HEK293T (cell line): ENCODE data around the gene ZNF532.

Experiments
- ARNT ChIP-seq: fragments of 450-650 bp; IDR thresholded peaks from 2 replicates; pipeline ENCODE4 v1.6.1; 2017; ENCODE audit warnings: mild to moderate bottlenecking
- CTBP1 ChIP-seq: fragments of 450-650 bp; IDR thresholded peaks from 2 replicates; pipeline ENCODE4 v1.6.1; 2016; ENCODE audit warnings: borderline replicate concordance
- FOXA1 ChIP-seq: fragments of 450-650 bp; IDR thresholded peaks from 2 replicates; pipeline ENCODE4 v1.6.1; 2016; ENCODE audit warnings: mild to moderate bottlenecking
- FOXM1 ChIP-seq: fragments of 450-650 bp; IDR thresholded peaks from 2 replicates; pipeline ENCODE4 v1.6.1; 2017; ENCODE audit warnings: mild to moderate bottlenecking, borderline replicate concordance
- NFRKB ChIP-seq: fragments of 450-650 bp; IDR thresholded peaks from 2 replicates; pipeline ENCODE4 v1.6.1; 2016; ENCODE audit warnings: mild to moderate bottlenecking, moderate library complexity
- SP1 ChIP-seq: fragments of 450-650 bp; IDR thresholded peaks from 2 replicates; pipeline ENCODE4 v1.6.1; 2017

DNA sequence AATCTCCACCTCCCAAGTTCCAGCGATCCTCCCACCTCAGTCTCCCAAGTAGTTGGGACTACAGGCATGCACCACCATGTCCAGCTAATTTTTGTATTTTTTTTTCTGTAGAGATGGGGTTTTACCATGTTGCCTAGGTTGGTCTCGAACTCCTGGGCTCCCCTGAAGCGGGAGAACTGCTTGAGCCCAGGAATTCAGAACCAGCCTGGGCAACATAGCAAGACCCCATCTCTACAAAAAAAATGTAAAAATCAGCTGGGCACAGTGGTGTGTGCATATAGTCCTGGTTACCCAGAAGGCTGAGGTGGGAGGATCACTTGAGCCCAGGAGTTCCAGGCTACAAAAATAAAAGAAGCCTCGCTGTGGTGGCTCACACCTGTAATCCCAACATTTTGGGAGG is 12.0 kb upstream of the ZNF532 start:
- TF ChIP-seq SP1: no peak
- TF ChIP-seq FOXA1: no peak
- TF ChIP-seq CTBP1: no peak
- TF ChIP-seq ARNT: no peak
- no peak for TF ChIP-seq NFRKB
- TF ChIP-seq FOXM1: no peak
